ENCODE results near the gene AUNIP. TPM values are rescaled to one million over a fixed set of nuclear protein-coding genes. Genes with fewer than 3 reads are reported as not detected.

AUNIP gene
- total RNA-seq, 4 donors from 2014 or later = not detected

GRCh38 chr1:25906644-25907300 lies 47.5 kb upstream of the AUNIP start:
- intact Hi-C loops (cut with DNase I) = loop anchor here (5.0 kb wide), 1 partner anchor 91 kb away; the partner anchor contains the start of gene PAFAH2
- Histone ChIP-seq H3K9me3 (no peaks in the 10 kb centered on the region), H3K27ac (peak overlapping the region in 2 of 3 donors; percentile 7 to 25), H3K27me3 (no peaks in the 10 kb centered on the region), H3K4me3 (replicated peaks in 1 of 3) (peak overlapping the region in 2 of 3 donors; percentile 48 to 70), H3K4me1 (peaks cover 7 to 15% of the 10 kb centered on the region in 2 donors), H3K36me3 (no peaks in the 10 kb centered on the region)
- WGBS, 2 donors = 9 to 16% methylated on average over 21 to 23 of the region's 34 CpGs
- peak; percentile 38 to 42 for DNase-seq
- TF ChIP-seq CTCF (IDR thresholded peaks at IDR 0.05) = no peak
- TF ChIP-seq POLR2A (IDR thresholded peaks at IDR 0.05) = no peak

- peak within 1 kb of the TSS; percentile 48 to 70 (median 53) for H3K4me3 ChIP-seq (replicated peaks in 1 of 3)
- H3K4me1 ChIP-seq = peaks cover 7 to 15% of the 10 kb centered on the region in 2 donors
- H3K27ac ChIP-seq = peak within 1 kb of the TSS; percentile 7 to 35 (median 14)
- intact Hi-C loops (cut with DNase I) = loop anchor here (5.0 kb wide), 1 partner anchor 91 kb away; the partner anchor contains the start of gene PAFAH2
- TF ChIP-seq CTCF (IDR thresholded peaks at IDR 0.05) (no peak), POLR2A (IDR thresholded peaks at IDR 0.05) (peak in 1 of 2 donors; percentile 95)
- H3K36me3 ChIP-seq = no peaks in the 10 kb centered on the region
- 0% methylated on average over 7 to 10 of the region's 102 CpGs for WGBS, 2 donors
- peak; percentile 95 to 96 for DNase-seq
- no peaks in the 10 kb centered on the region for H3K27me3 ChIP-seq
- no peaks in the 10 kb centered on the region for H3K9me3 ChIP-seq
These were observed 46.7 kb upstream of the AUNIP start, which contains the start of gene STMN1 for GRCh38 chr1:25905680-25906643. Gene STMN1 (minus strand): TSS chr1:25906419. CDS start chr1:25904676, 1,743 bp downstream.

GRCh38 chr1:25904943-25905679 lies 45.9 kb upstream of the AUNIP start:
- no peak for TF ChIP-seq POLR2A (IDR thresholded peaks at IDR 0.05)
- TF ChIP-seq CTCF (IDR thresholded peaks at IDR 0.05) = no peak
- Histone ChIP-seq H3K4me3 (replicated peaks in 1 of 3) (peak overlapping the region; percentile 41 to 70 (median 53)), H3K27me3 (no peaks in the 10 kb centered on the region), H3K36me3 (no peaks in the 10 kb centered on the region), H3K27ac (peak overlapping the region in 1 of 3 donors; percentile 35), H3K9me3 (no peaks in the 10 kb centered on the region), H3K4me1 (peaks cover 7 to 15% of the 10 kb centered on the region in 2 donors)
- 1 to 2% methylated on average over 17 to 23 of the region's 34 CpGs for WGBS, 2 donors
- intact Hi-C loops (cut with DNase I) = loop anchor here (5.0 kb wide), 1 partner anchor 92 kb away; the partner anchor contains the start of gene PAFAH2
- DNase-seq = peak; percentile 94 to 95

- intact Hi-C loops (cut with DNase I) = no loop called here
- TF ChIP-seq POLR2A (IDR thresholded peaks at IDR 0.05) = no peak
- no peak for TF ChIP-seq CTCF (IDR thresholded peaks at IDR 0.05)
- Histone ChIP-seq H3K4me3 (replicated peaks in 1 of 3) (no peak overlapping the region), H3K27ac (no peak overlapping the region), H3K9me3 (no peaks in the 10 kb centered on the region), H3K27me3 (no peaks in the 10 kb centered on the region), H3K36me3 (no peaks in the 10 kb centered on the region), H3K4me1 (peaks cover 7 to 15% of the 10 kb centered on the region in 2 donors)
- WGBS, 2 donors = 61 to 63% methylated on average over 3 of the region's 3 CpGs
- no peak for DNase-seq
These were observed 44.7 kb upstream of the AUNIP start for GRCh38 chr1:25903986-25904385.
